Measurements from ENCODE around the gene ABCD4. TPM values are rescaled to one million over a fixed set of nuclear protein-coding genes. Genes with fewer than 3 reads are reported as not detected.
"Not testable (repeated sequence)": the region's sequence is repeated elsewhere in the genome, so short reads cannot be mapped to it uniquely, and the experiment has no call there.

Gene ABCD4
- total RNA-seq, 4 donors from 2014 or later, result 45.2 to 79.5 (median 62.0) TPM

DNA sequence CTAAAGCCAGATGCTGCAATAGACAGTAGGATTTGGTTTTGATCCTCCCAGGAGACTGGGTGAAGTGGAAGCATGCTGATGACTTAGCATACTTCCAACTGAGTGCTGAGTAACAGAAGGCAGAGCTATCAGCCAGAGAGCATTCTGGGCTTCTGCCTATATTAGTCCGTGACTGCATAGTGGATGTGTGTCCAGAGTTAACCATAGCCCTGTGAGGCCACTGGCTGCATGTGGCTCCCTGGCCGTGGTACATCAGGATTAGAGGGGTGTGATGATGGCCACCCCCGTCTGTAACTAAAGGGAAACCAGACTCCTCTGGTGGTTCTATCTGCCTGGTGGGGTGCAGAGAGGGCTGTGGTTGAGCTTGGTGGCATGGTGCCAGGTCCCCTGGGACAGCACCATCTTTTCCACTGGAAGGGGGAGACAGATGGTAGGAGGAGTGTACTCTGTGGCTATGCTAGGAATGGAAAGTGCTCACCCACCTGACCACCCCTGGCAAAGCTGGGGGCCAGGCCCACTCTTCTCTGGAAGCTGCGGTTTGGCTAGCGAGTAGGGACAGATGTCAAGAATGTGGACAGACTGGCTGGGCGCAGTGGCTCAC, 27.4 kb downstream of the ABCD4 start:
- intact Hi-C loops (cut with DNase I), result no loop called here
- H3K27ac ChIP-seq, result no peak overlapping the region
- no peaks in the 10 kb centered on the region for H3K9me3 ChIP-seq
- TF ChIP-seq POLR2A (IDR thresholded peaks at IDR 0.05), result no peak
- no peak for TF ChIP-seq CTCF (IDR thresholded peaks at IDR 0.05)
- no peak for DNase-seq
- WGBS, 2 donors, result 56 to 73% methylated on average over 2 to 6 of the region's 6 CpGs
- H3K4me3 ChIP-seq (replicated peaks in 1 of 3), result no peak overlapping the region
- H3K4me1 ChIP-seq, result no peaks in the 10 kb centered on the region
- H3K36me3 ChIP-seq, result no peaks in the 10 kb centered on the region
- H3K27me3 ChIP-seq, result no peaks in the 10 kb centered on the region

- H3K4me3 ChIP-seq (replicated peaks in 1 of 3), result no peak overlapping the region
- no peak for DNase-seq
- 84 to 90% methylated on average over 1 of the region's 1 CpG for WGBS, 2 donors
- intact Hi-C loops (cut with DNase I), result no loop called here
- H3K36me3 ChIP-seq, result no peaks in the 10 kb centered on the region
- no peaks in the 10 kb centered on the region for H3K27me3 ChIP-seq
- H3K9me3 ChIP-seq, result no peaks in the 10 kb centered on the region
- no peaks in the 10 kb centered on the region for H3K4me1 ChIP-seq
- TF ChIP-seq POLR2A (IDR thresholded peaks at IDR 0.05), result no peak
- no peak for TF ChIP-seq CTCF (IDR thresholded peaks at IDR 0.05)
- H3K27ac ChIP-seq, result no peak overlapping the region
Observed at GRCh38 chr14:74271365-74271764, 31.4 kb downstream of the ABCD4 start.

DNA sequence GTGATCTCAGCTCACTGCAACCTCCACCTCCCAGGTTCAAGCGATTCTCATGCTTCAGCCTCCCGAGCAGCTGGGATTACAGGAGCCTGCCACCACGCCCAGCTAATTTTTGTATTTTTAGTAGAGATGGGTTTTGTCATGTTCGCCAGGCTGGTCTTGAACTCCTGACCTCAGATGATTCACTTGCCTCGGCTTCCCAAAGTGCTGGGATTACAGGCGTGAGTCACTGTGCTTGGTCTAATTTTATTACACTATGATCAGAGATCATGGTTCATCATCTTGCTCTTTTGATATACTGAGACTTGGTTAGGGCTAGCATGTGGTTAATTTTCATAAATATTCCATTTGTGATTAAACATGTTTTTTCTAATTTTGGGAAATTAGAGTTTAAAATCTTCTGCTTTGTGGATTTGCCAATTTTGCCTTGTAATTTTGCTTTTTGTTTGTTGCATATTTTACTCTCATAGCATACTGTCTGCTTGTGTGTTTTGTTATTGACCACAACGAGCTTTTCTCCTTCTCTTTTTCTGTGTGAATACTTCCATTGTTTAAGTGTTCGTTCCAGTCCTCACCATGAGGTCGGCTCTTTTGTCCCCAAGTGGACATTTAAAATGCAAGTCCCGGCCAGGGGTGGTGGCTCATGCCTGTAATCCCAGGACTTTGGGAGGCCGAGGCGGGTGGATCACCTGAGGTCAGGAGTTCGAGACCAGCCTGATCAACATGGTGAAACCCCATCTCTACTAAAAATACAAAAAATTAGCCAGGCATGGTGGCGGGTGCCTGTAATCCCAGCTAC, 32.2 kb downstream of the ABCD4 start:
- 75 to 84% methylated on average over 14 of the region's 14 CpGs for WGBS, 2 donors
- H3K27me3 ChIP-seq; H3K9me3 ChIP-seq; H3K4me3 ChIP-seq (replicated peaks in 1 of 3); DNase-seq; intact Hi-C loops (cut with DNase I); H3K27ac ChIP-seq; H3K36me3 ChIP-seq; H3K4me1 ChIP-seq: not testable (repeated sequence)

DNA sequence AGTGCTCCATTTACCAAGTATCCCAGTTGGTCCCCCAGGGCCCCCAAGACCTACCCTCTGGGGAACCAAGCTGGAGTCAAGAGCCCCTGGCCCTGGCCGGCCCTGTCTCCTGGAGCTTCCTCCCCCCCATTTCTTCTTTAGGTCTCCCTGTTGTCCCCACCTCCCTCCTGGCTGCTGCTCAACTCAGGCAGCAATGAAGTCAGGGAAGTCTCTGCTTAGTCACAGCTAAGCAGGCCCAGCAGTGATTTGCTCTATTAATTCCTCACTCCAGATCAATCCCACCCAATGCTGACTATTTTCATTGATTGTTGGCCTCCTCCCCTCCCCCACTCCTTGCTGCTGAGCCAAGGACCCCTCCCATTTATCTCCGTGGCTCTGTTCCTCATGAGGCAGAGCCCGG, 35.1 kb downstream of the ABCD4 start:
- WGBS, 2 donors, result 55 to 63% methylated on average over 3 of the region's 3 CpGs
- TF ChIP-seq POLR2A (IDR thresholded peaks at IDR 0.05), result no peak
- TF ChIP-seq CTCF (IDR thresholded peaks at IDR 0.05), result no peak
- DNase-seq, result no peak
- H3K4me1 ChIP-seq, result no peaks in the 10 kb centered on the region
- H3K36me3 ChIP-seq, result no peaks in the 10 kb centered on the region
- intact Hi-C loops (cut with DNase I), result no loop called here
- no peaks in the 10 kb centered on the region for H3K27me3 ChIP-seq
- no peak overlapping the region for H3K4me3 ChIP-seq (replicated peaks in 1 of 3)
- no peaks in the 10 kb centered on the region for H3K9me3 ChIP-seq
- H3K27ac ChIP-seq, result no peak overlapping the region

GRCh38 chr14:74265301-74265965, 37.3 kb downstream of the ABCD4 start:
- no peaks in the 10 kb centered on the region for H3K36me3 ChIP-seq
- 71 to 76% methylated on average over 13 of the region's 13 CpGs for WGBS, 2 donors
- no peak overlapping the region for H3K27ac ChIP-seq
- intact Hi-C loops (cut with DNase I), result no loop called here
- TF ChIP-seq POLR2A (IDR thresholded peaks at IDR 0.05) (no peak), CTCF (IDR thresholded peaks at IDR 0.05) (no peak)
- H3K4me1 ChIP-seq, result no peaks in the 10 kb centered on the region
- no peaks in the 10 kb centered on the region for H3K27me3 ChIP-seq
- DNase-seq, result no peak
- no peak overlapping the region for H3K4me3 ChIP-seq (replicated peaks in 1 of 3)
- H3K9me3 ChIP-seq, result no peaks in the 10 kb centered on the region

Measured in thyroid gland (tissue), 4 donors.